SH-SY5Y (cell line): ENCODE results near the gene LINC01488.

Source experiments
- GATA2 ChIP-seq: IDR thresholded peaks from 2 replicates; pipeline ENCODE4 v1.6.1; 2011; ENCODE audit warnings: mild to moderate bottlenecking, low read depth, low read length
- GATA3 ChIP-seq: IDR thresholded peaks from 2 replicates; pipeline ENCODE4 v1.6.1; 2011; ENCODE audit warnings: low read depth, mild to moderate bottlenecking, low read length, moderate library complexity

LINC01488 gene

GRCh38 chr11:69493931-69494821 lies 12.7 kb downstream of the LINC01488 start:
- TF ChIP-seq GATA2: peak; percentile 92
- no peak for TF ChIP-seq GATA3

DNA sequence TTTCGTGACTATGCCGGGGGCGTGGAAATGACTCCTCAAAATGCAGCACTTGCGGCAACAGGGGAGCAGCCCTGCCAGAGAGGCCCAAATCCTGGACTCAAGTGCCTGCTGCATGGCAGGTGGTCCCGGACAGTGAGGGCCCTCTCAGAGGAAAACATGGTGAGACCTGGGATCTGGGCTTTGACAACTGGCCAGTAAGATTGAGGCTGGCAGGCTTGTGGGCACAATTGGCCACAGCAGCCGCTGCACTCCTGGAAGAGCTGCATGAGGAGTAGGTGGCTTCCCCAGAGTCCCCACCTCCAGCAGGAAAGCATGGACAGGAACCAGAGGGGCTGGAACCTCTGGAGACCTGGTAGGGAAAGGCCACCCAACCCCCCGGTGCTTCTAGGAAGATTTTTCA lies 13.4 kb downstream of the LINC01488 start:
- TF ChIP-seq GATA3 (no peak), GATA2 (no peak)

DNA sequence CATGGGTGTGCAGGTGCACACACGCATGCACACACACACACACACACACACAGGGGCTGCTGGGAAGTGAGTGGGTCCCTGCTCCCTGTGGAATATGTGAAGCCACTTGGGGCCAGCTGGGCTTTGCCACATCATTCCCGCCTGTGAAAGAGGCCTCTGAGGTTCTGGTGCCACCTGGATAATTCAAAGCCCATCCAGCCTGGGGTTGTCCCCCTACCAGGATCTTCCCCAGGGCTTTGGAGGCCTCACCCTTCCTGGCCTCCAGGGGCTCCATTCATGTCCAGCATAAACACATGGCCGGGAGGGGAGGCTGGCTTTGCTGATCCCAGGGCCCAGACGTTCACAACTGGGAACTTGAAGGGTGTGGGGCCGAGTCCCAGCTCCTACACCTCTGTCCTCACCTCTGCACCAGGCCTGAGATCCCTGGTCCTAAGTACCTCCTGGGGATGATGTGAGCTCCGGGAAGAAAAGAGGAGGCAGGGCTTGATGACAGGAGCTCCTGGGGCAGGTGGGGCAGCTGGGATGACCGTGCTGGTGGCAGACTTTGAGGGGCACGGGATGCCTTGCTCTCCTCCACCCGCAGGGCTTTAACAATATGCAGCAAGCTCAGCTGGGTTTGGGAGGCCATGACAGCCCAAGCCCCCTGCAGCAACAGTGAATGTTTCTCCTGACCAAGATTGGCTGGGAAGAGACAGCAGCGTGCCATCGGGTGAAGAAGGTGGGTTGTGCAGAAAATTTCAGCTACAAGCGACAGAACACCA lies 14.2 kb downstream of the LINC01488 start:
- TF ChIP-seq GATA3 (no peak), GATA2 (no peak)

- no peak for TF ChIP-seq GATA3
- TF ChIP-seq GATA2: no peak
Measured at GRCh38 chr11:69496202-69496557, 14.7 kb downstream of the LINC01488 start.

DNA sequence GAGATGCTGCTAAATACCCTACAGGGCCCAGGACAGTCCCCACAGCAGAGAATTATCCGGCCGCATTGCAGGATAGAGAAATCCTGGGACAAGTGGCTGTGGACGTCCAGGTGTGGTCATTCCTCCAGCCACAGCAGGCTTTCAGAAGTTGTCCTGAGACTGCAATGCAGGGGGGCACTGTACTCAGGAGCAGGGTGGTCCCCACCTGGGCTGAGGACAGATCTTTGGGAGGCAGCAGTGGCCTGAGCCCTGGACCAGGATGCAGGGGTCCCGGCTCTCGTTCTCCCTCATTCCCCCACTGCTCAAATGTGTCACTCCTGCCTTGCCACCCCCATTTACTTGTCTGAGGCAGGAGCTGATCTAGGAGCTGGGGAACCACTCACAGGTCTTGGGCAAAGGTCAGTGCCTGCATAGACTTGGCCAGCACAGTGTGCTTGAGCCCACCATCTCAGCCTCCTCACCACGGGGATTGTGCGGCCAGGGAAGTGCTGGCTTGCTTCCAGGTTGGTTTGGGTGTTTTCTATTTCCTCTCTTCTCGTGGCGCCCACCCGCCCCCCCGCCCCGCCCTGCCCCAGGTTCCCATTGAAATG lies 15.3 kb downstream of the LINC01488 start:
- no peak for TF ChIP-seq GATA2
- no peak for TF ChIP-seq GATA3

DNA sequence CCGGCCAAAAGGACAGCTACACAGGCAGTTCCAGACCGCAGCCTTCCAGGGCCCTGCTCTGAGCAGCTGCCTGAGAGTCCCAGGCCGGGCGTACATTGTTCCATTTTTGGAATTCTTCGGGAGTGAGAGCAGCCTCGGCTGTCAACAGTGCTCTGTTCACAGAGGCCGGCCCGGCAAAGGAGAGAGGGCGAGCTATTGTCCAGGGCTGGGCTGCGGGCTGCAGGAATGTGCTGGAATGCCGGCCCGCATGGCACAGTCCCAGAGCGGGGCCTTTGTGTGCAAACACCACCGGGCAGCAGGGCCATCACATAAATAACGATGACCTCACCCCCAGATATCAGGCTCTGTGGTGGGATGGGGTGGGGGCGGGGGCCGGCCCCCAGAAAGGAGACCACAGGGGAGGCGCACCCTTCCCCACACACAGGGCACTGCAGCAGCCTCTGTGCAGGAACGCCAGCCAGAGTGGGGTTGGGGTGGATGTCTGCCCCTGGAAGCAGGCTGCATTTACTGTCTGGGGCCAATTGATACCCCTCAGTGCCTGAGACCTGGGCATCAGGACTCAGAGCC lies 15.8 kb downstream of the LINC01488 start:
- TF ChIP-seq GATA2 (no peak), GATA3 (no peak)

- TF ChIP-seq GATA3 (no peak), GATA2 (no peak)
Measured at GRCh38 chr11:69498614-69499175, 17.2 kb downstream of the LINC01488 start.

GRCh38 chr11:69499186-69499917 lies 17.9 kb downstream of the LINC01488 start:
- TF ChIP-seq GATA3: no peak
- TF ChIP-seq GATA2: no peak

DNA sequence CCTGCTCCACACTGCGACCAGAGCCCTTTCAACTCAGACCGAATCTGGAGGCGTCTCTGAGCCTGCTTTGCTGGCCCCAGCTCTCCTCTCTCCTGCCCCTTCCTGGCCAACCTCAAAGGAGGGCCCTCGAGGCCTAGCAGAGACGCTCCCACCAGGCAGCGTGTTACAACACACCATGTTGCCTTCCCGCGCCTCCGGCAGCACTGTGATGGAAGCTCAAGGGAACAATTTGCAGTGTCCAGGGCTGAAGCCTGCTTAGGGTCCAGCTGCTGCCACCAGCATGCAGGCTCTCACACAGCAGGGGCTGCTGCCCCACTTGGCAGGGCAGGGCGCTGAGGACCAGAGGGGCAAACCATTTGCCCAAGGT lies 18.4 kb downstream of the LINC01488 start:
- no peak for TF ChIP-seq GATA3

GRCh38 chr11:69500285-69501120 lies 19.0 kb downstream of the LINC01488 start:
- TF ChIP-seq GATA2: no peak
- no peak for TF ChIP-seq GATA3

- no peak for TF ChIP-seq GATA2
- TF ChIP-seq GATA3: no peak
Measured at GRCh38 chr11:69501121-69501489, 19.6 kb downstream of the LINC01488 start.

DNA sequence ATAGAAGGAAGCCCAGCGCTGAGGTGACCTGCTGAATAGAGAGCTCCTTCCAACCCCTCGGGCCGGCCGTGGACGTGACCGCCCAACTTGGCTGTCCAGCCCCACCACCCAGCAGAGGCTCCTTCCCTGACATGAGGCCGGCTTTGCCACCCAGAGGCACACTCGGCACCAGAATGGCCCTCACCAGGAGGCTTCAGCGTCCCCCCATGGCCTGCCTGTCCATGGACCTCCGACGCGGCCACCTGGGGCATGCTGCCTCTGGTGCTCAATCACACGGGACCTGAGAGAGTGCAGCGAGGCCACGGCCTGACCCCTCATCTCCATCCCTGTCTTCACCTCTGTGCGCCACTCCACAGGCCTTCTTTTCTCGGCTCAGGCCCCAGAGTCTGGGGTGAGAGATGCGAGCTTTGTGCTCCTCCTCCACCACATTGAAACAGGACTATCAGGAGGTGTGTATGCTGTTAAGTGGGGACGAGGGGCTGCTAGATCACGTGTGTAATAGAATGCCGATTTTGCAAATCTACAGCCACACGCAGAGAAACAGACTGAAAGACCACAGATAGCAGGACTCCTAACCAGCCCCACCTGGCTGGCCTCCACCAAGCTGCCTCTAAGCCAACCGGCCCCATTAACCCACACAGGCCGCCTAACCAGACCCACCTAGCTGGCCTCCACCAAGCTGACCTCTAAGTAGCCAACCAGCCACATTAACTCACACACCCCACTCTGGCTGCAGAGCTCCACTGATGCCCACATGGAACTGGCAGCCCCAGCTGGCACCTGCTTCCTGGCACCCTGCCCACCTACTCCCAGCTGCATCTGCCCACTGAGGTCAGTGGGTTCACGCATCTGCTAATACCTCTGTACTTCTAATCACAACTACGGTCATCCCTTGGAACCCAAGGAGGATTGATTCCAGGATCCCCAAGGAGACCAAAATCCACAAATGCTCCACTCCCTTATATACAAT lies 20.7 kb downstream of the LINC01488 start:
- TF ChIP-seq GATA3: no peak
- TF ChIP-seq GATA2: no peak

GRCh38 chr11:69504127-69504526 lies 22.7 kb downstream of the LINC01488 start:
- TF ChIP-seq GATA2 (no peak), GATA3 (no peak)
